Naive B cell (primary cell): ENCODE data around the gene ATN1. TPM values are rescaled to one million over a fixed set of nuclear protein-coding genes. Genes with fewer than 3 reads are reported as not detected.

ENCODE experiments used
- ATAC-seq, 2 donors: fragments of 150-1000 bp; cut with Tn5 transposase; 2 replicates each; pipeline ENCODE4 v1.10.0; 2021; ENCODE audit warnings: low read depth in 2 of 2, mild to moderate bottlenecking in 2 of 2, moderate library complexity in 2 of 2
- DNase-seq: peaks from one replicate; pipeline ENCODE4 v3.0.0; 2022
- H3K27ac Mint-ChIP-seq, 6 donors: one replicate each; pipeline ENCODE4 v1.8.0; 2020 to 2022; ENCODE audit warnings: mild to moderate bottlenecking in 6 of 6, mixed read lengths in 6 of 6, moderate library complexity in 5 of 6, inconsistent platforms in 2 of 6
- H3K27me3 Mint-ChIP-seq, 3 donors: one replicate each; pipeline ENCODE4 v1.8.0; 2021 to 2022; ENCODE audit warnings: mixed read lengths in 3 of 3, mild to moderate bottlenecking in 1 of 3
- H3K36me3 Mint-ChIP-seq, 2 donors: one replicate each; pipeline ENCODE4 v1.8.0; 2020 to 2022; ENCODE audit warnings: mixed read lengths in 2 of 2, inconsistent platforms in 1 of 2, mild to moderate bottlenecking in 1 of 2
- H3K4me1 Mint-ChIP-seq, 3 donors: one replicate each; pipeline ENCODE4 v1.8.0; 2020 to 2022; ENCODE audit warnings: mixed read lengths in 3 of 3, inconsistent platforms in 1 of 3, mild to moderate bottlenecking in 1 of 3, moderate library complexity in 1 of 3
- H3K4me3 Mint-ChIP-seq, 8 donors: one replicate each; pipeline ENCODE4 v1.8.0; 2020 to 2022; ENCODE audit warnings: mild to moderate bottlenecking in 8 of 8, mixed read lengths in 8 of 8, moderate library complexity in 8 of 8, inconsistent platforms in 2 of 8
- H3K9me3 Mint-ChIP-seq, 7 donors: one replicate each; pipeline ENCODE4 v1.8.0; 2020 to 2022; ENCODE audit warnings: mixed read lengths in 7 of 7, mild to moderate bottlenecking in 5 of 7, inconsistent platforms in 2 of 7, moderate library complexity in 1 of 7
- polyA plus RNA-seq, 6 donors: library from polyadenylated mRNA; unstranded; fragments of 300-500 nt; fragmentation: Illumina TruSeq; gene quantifications; one replicate each; pipeline ENCODE4 v1.2.3, GENCODE V29; 2021; ENCODE audit warnings: low read depth in 6 of 6

ATN1 gene
- polyA plus RNA-seq, 6 donors from 2014 or later, result 0.57 to 2.2 (median 1.1) TPM; not detected in 1

DNA sequence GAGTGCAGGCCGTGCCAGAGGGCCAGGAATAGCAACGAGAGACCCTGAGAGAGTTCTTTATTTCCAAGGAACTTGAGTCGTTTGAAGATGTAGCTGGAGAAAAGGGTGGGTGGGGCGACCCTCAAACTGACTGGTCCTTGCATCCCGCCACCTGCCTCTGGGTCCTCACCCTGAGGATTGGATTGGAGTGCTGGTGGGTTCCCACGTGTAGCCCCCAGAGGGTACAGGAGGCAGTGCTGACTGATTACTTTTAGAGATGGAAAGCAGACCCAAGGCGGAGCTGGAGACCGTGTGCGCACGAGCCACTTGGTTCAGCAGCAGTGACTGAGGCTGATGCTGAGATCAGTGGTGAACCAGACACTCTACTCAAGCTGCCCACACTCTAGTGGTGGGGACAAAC lies 49.9 kb downstream of the ATN1 start:
- no peaks in the 10 kb centered on the region for H3K9me3 Mint-ChIP-seq

DNA sequence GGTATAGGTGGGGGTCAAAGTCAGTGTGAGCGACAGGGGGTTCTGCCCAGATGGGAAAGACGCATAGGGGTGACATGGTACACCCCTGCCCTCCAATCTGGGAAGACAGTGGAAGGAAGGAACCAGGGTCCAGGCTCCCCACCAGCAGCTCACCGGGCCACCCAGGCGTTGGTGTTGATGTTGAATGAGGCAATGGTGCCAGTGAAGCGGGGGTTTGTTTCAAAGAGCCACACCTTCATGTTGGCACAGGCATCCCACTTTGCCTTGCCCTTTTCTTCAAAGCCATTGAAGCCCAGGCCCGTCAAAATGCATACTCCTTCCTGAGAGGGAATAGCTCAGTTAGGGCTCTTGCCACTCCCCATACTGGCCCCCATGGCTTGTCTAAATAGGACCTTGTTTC lies 50.4 kb downstream of the ATN1 start:
- DNase-seq, result no peak
- no peaks in the 10 kb centered on the region for H3K27me3 Mint-ChIP-seq
- ATAC-seq, result no peak
- no peaks in the 10 kb centered on the region for H3K9me3 Mint-ChIP-seq
- H3K4me3 Mint-ChIP-seq, result no peak overlapping the region
- peaks cover 6 to 14% (median 11%) of the 10 kb centered on the region in 3 donors for H3K4me1 Mint-ChIP-seq
- H3K27ac Mint-ChIP-seq, result no peak overlapping the region
- H3K36me3 Mint-ChIP-seq, result peaks cover 6 to 10% of the 10 kb centered on the region in 2 donors

More for the DNA sequence above, 49.9 kb downstream of the ATN1 start:
- Mint-ChIP-seq H3K4me1 (peaks cover 11 to 18% (median 14%) of the 10 kb centered on the region in 3 donors), H3K27ac (peak overlapping the region in 3 of 6 donors; percentile 59 to 71 (median 65)), H3K4me3 (no peak overlapping the region), H3K36me3 (peaks cover 6 to 10% of the 10 kb centered on the region in 2 donors), H3K27me3 (no peaks in the 10 kb centered on the region)
- no peak for DNase-seq
- no peak for ATAC-seq

GRCh38 chr12:6978611-6979011 lies 50.9 kb downstream of the ATN1 start:
- no peak for DNase-seq
- H3K27me3 Mint-ChIP-seq, result no peaks in the 10 kb centered on the region
- H3K27ac Mint-ChIP-seq, result no peak overlapping the region
- H3K4me1 Mint-ChIP-seq, result peaks cover 3 to 10% (median 9%) of the 10 kb centered on the region in 3 donors
- H3K36me3 Mint-ChIP-seq, result peaks cover 6 to 10% of the 10 kb centered on the region in 2 donors
- ATAC-seq, result no peak
- no peaks in the 10 kb centered on the region for H3K9me3 Mint-ChIP-seq
- no peak overlapping the region for H3K4me3 Mint-ChIP-seq

DNA sequence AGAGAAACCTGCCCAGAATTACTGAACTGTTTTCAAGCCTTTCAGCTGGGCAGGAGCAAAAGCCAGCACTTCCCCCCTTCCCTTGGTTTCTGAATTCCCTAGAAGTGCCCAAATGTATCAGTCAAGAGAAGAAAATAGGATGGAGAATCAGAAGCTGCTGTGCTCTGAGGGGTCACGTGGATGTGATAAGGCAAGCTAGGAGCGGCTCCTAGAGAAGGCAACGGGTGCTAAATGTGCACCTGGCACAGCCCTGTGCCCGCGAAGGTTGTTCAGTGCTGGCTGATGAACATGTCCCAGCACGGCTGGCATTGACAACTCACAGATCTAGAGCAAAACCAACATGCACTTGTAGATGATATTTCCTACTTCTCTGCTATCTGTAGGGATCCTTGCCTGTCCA lies 51.3 kb downstream of the ATN1 start:
- H3K4me1 Mint-ChIP-seq, result peaks cover 3 to 5% (median 5%) of the 10 kb centered on the region in 3 donors
- no peaks in the 10 kb centered on the region for H3K27me3 Mint-ChIP-seq
- H3K27ac Mint-ChIP-seq, result peak overlapping the region in 2 of 6 donors; percentile 7 to 65
- H3K36me3 Mint-ChIP-seq, result peaks cover 6 to 10% of the 10 kb centered on the region in 2 donors
- no peak overlapping the region for H3K4me3 Mint-ChIP-seq
- ATAC-seq (no peak), DNase-seq (no peak)
- no peaks in the 10 kb centered on the region for H3K9me3 Mint-ChIP-seq

- Mint-ChIP-seq H3K9me3 (no peaks in the 10 kb centered on the region), H3K27ac (peak overlapping the region in 2 of 6 donors; percentile 7 to 65), H3K36me3 (peaks cover 6 to 10% of the 10 kb centered on the region in 2 donors), H3K4me3 (no peak overlapping the region), H3K4me1 (peaks cover 3 to 5% (median 3%) of the 10 kb centered on the region in 3 donors), H3K27me3 (no peaks in the 10 kb centered on the region)
- no peak for DNase-seq
- ATAC-seq, result no peak
These were observed 51.7 kb downstream of the ATN1 start for GRCh38 chr12:6979453-6979852.

DNA sequence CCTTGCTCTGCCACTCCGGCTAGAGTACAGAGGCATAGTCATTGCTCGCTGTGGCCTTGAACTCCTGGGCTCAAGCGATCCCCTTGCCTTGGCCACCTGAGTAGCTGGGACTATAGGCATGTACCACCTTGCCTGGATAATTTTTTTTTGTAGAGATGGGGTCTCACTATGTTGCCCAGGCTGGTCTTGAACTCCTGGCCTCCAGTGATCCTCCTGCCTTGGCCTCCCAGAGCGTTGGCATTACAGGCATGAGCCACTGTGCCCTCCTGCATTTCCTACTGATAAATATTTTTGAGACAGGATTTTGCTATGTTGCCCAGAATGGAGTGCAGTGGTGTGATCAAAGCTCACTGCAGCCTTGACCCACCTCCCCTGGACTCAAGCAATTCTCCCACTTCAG lies 52.3 kb downstream of the ATN1 start:
- no peak for DNase-seq
- ATAC-seq, result no peak
- H3K4me3 Mint-ChIP-seq, result no peak overlapping the region
- H3K27me3 Mint-ChIP-seq, result no peaks in the 10 kb centered on the region
- H3K27ac Mint-ChIP-seq, result peak overlapping the region in 1 of 6 donors; percentile 25
- no peaks in the 10 kb centered on the region for H3K9me3 Mint-ChIP-seq
- peaks cover 3 to 5% (median 3%) of the 10 kb centered on the region in 3 donors for H3K4me1 Mint-ChIP-seq
- H3K36me3 Mint-ChIP-seq, result peaks cover 6 to 10% of the 10 kb centered on the region in 2 donors

DNA sequence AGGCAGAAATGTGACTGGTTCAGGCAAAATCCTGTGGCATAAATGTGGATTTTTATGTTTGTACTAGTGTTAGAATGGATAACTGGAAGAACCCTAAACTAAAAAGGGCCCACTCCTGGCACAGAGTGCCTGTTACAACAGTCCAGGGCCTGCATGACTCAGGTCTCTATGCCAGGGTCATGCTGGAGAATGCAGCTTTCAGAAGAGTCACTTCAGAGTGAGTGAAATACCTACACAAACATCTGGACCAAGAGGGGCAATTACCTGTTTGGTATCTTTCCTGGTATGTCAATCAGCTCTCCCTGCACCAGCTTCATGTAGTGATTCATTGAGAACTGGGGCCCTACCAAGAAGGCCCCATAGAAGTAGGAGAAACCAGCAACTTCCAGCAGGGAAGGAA lies 53.0 kb downstream of the ATN1 start:
- H3K36me3 Mint-ChIP-seq, result peaks cover 6 to 10% of the 10 kb centered on the region in 2 donors
- no peak for DNase-seq
- no peak overlapping the region for H3K4me3 Mint-ChIP-seq
- no peaks in the 10 kb centered on the region for H3K9me3 Mint-ChIP-seq
- H3K27me3 Mint-ChIP-seq, result no peaks in the 10 kb centered on the region
- H3K4me1 Mint-ChIP-seq, result peaks cover 3 to 5% (median 3%) of the 10 kb centered on the region in 3 donors
- ATAC-seq, result no peak
- no peak overlapping the region for H3K27ac Mint-ChIP-seq

- peaks cover 6 to 10% of the 10 kb centered on the region in 2 donors for H3K36me3 Mint-ChIP-seq
- peaks cover 0 to 5% (median 3%) of the 10 kb centered on the region in 3 donors for H3K4me1 Mint-ChIP-seq
- no peaks in the 10 kb centered on the region for H3K9me3 Mint-ChIP-seq
- H3K27me3 Mint-ChIP-seq, result no peaks in the 10 kb centered on the region
- peak overlapping the region in 1 of 6 donors; percentile 12 for H3K27ac Mint-ChIP-seq
- no peak overlapping the region for H3K4me3 Mint-ChIP-seq
- no peak for ATAC-seq
- no peak for DNase-seq
These were observed 53.6 kb downstream of the ATN1 start for GRCh38 chr12:6981152-6982052.

- Mint-ChIP-seq H3K36me3 (peaks cover 0 to 10% of the 10 kb centered on the region in 2 donors), H3K4me1 (peaks cover 0 to 3% (median 2%) of the 10 kb centered on the region in 3 donors), H3K9me3 (no peaks in the 10 kb centered on the region), H3K27me3 (no peaks in the 10 kb centered on the region), H3K27ac (no peak overlapping the region), H3K4me3 (no peak overlapping the region)
- ATAC-seq (no peak), DNase-seq (no peak)
These were observed 54.8 kb downstream of the ATN1 start for GRCh38 chr12:6982532-6982931.

DNA sequence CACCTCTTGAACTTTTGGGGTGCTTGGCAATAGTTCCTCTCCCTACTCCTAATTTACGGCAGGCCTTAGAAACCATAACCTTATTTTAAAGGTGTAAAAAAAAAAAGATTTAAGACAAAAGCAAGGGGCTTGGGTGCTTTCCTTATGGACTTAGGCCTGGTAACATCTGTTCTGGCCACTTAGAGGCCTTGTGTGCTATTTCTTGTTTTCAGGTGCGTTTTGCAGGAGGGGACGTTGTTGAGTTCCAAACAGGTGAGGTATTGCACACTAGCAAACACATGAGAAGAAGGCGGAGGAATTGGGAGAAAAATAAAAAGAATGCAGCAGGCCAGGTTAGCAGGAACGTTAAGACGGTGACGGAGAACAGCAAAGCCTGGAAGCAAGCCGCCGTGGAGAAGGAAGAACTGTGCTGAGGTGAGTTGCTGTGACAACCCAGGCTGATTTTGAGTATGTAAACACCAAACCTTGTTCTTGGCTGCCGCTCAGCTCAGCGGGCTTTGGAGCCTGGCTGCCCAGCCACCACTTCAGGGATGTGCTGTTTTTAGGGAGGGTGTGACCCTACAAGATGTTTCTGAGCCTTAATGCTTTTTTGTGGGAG lies 60.3 kb downstream of the ATN1 start:
- H3K27ac Mint-ChIP-seq, result peak overlapping the region in 3 of 6 donors; percentile 16 to 49 (median 46)
- peaks cover 4 to 7% of the 10 kb centered on the region in 2 donors for H3K36me3 Mint-ChIP-seq
- H3K27me3 Mint-ChIP-seq, result no peaks in the 10 kb centered on the region
- H3K9me3 Mint-ChIP-seq, result no peaks in the 10 kb centered on the region
- H3K4me1 Mint-ChIP-seq, result peaks cover 0 to 4% (median 0%) of the 10 kb centered on the region in 3 donors
- ATAC-seq (no peak), DNase-seq (no peak)
- H3K4me3 Mint-ChIP-seq, result no peak overlapping the region

Other genes with a start within 250 kb of the ATN1 start
- 10 to 100 TPM; 13.5 to 39.7 (median 23.2) TPM for gene ZNF384, start 238.6 kb upstream of the ATN1 start, polyA plus RNA-seq
- not detected for gene PIANP, start 227.1 kb upstream of the ATN1 start, polyA plus RNA-seq
- gene COPS7A, start 203.9 kb upstream of the ATN1 start, polyA plus RNA-seq, result 10 to 100 TPM; 26.4 to 43.9 (median 34.4) TPM
- 100 to 1,000 TPM; 128 to 167 (median 150) TPM for gene MLF2, start 174.8 kb upstream of the ATN1 start, polyA plus RNA-seq
- under 1 TPM in 1 of 6 donors, not detected in 5; 0.38 TPM for gene PTMS, start 161.6 kb upstream of the ATN1 start, polyA plus RNA-seq
- gene LAG3, start 155.4 kb upstream of the ATN1 start, polyA plus RNA-seq, result under 1 TPM in 2 of 6 donors, not detected in 4; 0.16 to 0.17 TPM
- 1 to 10 TPM in 3 of 6 donors, under 1 TPM in 3; 0.29 to 1.7 (median 1.1) TPM for gene CD4, start 138.4 kb upstream of the ATN1 start, polyA plus RNA-seq
- not detected for gene GPR162, start 106.1 kb upstream of the ATN1 start, polyA plus RNA-seq
- gene P3H3, start 99.6 kb upstream of the ATN1 start, polyA plus RNA-seq, result not detected
- gene GNB3, start 87.0 kb upstream of the ATN1 start, polyA plus RNA-seq, result not detected
- gene CDCA3, start 76.7 kb upstream of the ATN1 start, polyA plus RNA-seq, result 1 to 10 TPM in 1 of 6 donors, under 1 TPM in 3, not detected in 2; 0.74 to 1.0 (median 0.89) TPM
- gene USP5, start 75.8 kb upstream of the ATN1 start, polyA plus RNA-seq, result 10 to 100 TPM; 28.5 to 45.1 (median 35.4) TPM
- 100 to 1,000 TPM; 294 to 712 (median 357) TPM for gene TPI1, start 60.4 kb upstream of the ATN1 start, polyA plus RNA-seq
- gene SPSB2, start 54.7 kb upstream of the ATN1 start, polyA plus RNA-seq, result 10 to 100 TPM in 2 of 6 donors, 1 to 10 TPM in 4; 7.9 to 15.5 (median 8.9) TPM
- gene LRRC23, start 23.1 kb upstream of the ATN1 start, polyA plus RNA-seq, result 1 to 10 TPM; 4.1 to 8.7 (median 7.1) TPM
- 1 to 10 TPM; 3.8 to 8.4 (median 5.9) TPM for gene ENO2, start 13.4 kb upstream of the ATN1 start, polyA plus RNA-seq
- not detected for gene RNU7-1, start 15.9 kb downstream of the ATN1 start, polyA plus RNA-seq
- 100 to 1,000 TPM; 126 to 211 (median 194) TPM for gene C12orf57, start 16.1 kb downstream of the ATN1 start, polyA plus RNA-seq
- gene PTPN6, start 23.4 kb downstream of the ATN1 start, polyA plus RNA-seq, result 1,000 to 10,000 TPM in 1 of 6 donors, 100 to 1,000 TPM in 5; 398 to 1,059 (median 612) TPM
- 100 to 1,000 TPM; 107 to 127 (median 114) TPM for gene PHB2, start 42.7 kb downstream of the ATN1 start, polyA plus RNA-seq
- gene EMG1, start 43.0 kb downstream of the ATN1 start, polyA plus RNA-seq, result 10 to 100 TPM; 69.7 to 82.7 (median 80.4) TPM
- 10 to 100 TPM; 14.4 to 30.7 (median 16.7) TPM for gene LPCAT3, start 90.5 kb downstream of the ATN1 start, polyA plus RNA-seq
- gene C1S, start 132.8 kb downstream of the ATN1 start, polyA plus RNA-seq, result under 1 TPM in 1 of 6 donors, not detected in 5; 0.12 TPM
- 1 to 10 TPM in 4 of 6 donors, under 1 TPM in 1, not detected in 1; 0.95 to 3.1 (median 1.9) TPM for gene C1R, start 164.5 kb downstream of the ATN1 start, polyA plus RNA-seq
- gene C1RL, start 181.3 kb downstream of the ATN1 start, polyA plus RNA-seq, result 1 to 10 TPM; 2.4 to 9.6 (median 3.5) TPM
- under 1 TPM in 1 of 6 donors, not detected in 5; 0.51 TPM for gene RBP5, start 200.9 kb downstream of the ATN1 start, polyA plus RNA-seq
- 1 to 10 TPM in 5 of 6 donors, not detected in 1; 1.7 to 3.4 (median 2.9) TPM for gene CLSTN3, start 202.4 kb downstream of the ATN1 start, polyA plus RNA-seq